NCI-H1092 treated with DMSO at 0.1 percent for 48 hours (cell line): ENCODE measurements around the gene FBXL2.
"Not testable (repeated sequence)": the region's sequence is repeated elsewhere in the genome, so short reads cannot be mapped to it uniquely, and the experiment has no call there.

ENCODE experiments used
- DNase-seq: peaks from one replicate; lab custom pipeline; 2025; lab: John Stamatoyannopoulos, UW

FBXL2 gene

DNA sequence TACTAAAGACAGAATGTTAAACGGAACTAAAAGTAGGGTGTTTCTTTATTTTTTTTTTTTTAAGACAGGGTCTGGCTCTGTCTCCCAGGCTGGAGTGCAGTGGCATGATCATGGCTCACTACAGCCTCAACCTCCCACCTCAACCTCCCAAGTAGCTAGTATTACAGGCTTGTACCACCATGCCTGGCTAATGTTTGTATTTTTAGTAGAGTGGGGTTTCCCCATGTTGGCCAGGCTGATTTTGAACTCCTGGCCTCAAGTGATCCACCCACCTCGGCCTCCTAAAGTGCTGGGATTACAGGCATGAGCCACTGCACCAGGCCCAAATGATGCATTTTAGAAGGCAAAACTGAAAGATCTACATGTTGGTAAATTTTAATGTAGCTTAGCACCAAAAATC, 152.1 kb downstream of the FBXL2 start:
- DNase-seq, result not testable (repeated sequence)

DNA sequence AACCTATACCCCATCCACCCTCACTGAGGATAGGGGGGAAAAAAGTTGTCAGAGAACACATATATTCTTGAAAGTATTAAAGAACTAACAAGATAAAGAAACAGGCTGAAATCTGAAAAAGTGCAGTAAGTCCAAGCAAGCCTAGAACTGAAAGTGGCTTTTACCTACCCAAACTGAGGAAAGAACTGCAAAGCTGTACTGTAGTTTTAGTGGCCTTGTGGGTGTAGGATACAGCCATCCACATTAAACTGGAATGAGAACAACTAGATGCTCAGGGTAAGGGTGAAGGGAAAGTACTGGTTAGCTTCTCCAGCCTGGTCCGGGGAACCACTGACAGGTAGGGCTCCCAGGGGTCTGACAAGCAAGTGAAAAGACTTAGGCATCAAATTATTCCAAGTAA, 152.8 kb downstream of the FBXL2 start:
- DNase-seq, result no peak

DNA sequence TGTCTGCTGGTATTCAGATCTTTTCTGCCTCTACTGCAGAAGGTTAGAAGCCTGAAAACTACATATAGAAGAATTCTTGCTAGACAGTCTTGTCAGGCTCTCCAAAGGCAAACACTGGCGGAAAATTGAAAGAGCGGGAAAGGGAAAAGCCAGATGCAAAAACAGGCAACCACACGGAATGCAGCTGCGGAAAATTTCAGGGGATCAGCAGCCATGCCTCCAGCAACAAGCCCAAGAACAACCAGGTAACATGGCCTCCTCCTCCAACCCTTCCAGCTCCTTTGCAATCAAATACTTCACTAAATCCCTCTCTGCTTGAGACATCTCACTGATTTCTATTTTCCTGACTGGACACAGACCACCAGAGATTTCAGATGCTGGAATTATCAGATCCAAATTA, 153.3 kb downstream of the FBXL2 start:
- DNase-seq, result no peak

DNA sequence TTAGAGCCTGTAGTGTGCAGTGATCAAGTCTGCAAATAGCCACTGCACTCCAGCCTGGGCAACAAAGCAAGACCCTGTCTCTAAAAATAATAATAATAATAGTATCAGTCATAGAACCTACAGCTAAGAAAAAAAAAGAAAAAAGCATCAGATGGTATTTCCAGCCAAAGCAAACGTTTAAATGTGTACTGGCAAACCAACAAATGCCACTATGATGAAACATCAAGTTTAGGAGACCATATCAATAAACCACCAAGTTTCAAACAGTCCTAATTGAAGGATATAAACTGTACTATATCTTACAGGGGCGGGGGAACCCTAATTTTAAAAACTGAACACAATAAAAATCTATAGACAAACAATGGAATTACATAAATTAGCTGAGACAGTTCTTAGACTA, 156.6 kb downstream of the FBXL2 start:
- DNase-seq, result no peak
